SK-N-SH (cell line): ENCODE measurements around the gene ATXN2. TPM values are rescaled to one million over a fixed set of nuclear protein-coding genes. Genes with fewer than 3 reads are reported as not detected.

Source experiments
- CTCF ChIA-PET: fragments of 300-600, 350-600 bp; formaldehyde crosslinking; extraction: SDS; loops from one replicate; lab custom pipeline; 2021; lab: Yijun Ruan, JAX
- POLR2A ChIA-PET: fragments of 350-600 bp; sonication (Branson Sonifier 250); formaldehyde crosslinking; extraction: SDS; loops from one replicate; lab custom pipeline; 2020; ENCODE audit warnings: antibody characterized with exemption, inconsistent platforms; lab: Yijun Ruan, JAX
- DNase-seq: peaks from one replicate; pipeline ENCODE4 v3.0.0; 2012
- H2AFZ ChIP-seq: fragments of 200-600 bp; sonication (generic); 2 replicates; pipeline ENCODE4 v1.8.1; 2016; ENCODE audit warnings: antibody characterized with exemption, mild to moderate bottlenecking, low read depth
- H3F3A ChIP-seq: fragments of 200-600 bp; sonication (generic); replicated peaks from 2 replicates; pipeline ENCODE3; 2016; ENCODE audit warnings: antibody characterized with exemption, mild to moderate bottlenecking; ENCODE audit not compliant: insufficient read depth
- H3K27ac ChIP-seq, 2 experiments: fragments of 200-500 bp in 1 of 2; fragments of 200-600 bp in 1 of 2; sonication (Bioruptor generic) in 1 of 2; sonication (generic), shearing (Covaris generic) in 1 of 2; 2 replicates each; pipeline versions ENCODE4 v1.5.1 to v1.6.1; 2014 to 2016; ENCODE audit warnings: low read depth in 2 of 2, inconsistent platforms in 1 of 2, low read length in 1 of 2, mild to moderate bottlenecking in 1 of 2, mixed read lengths in 1 of 2
- H3K27me3 ChIP-seq: fragments of 200-600 bp; sonication (generic), shearing (Covaris generic); 2 replicates; pipeline ENCODE4 v1.6.1; 2016; ENCODE audit warnings: mixed run types; ENCODE audit not compliant: insufficient read depth
- H3K36me3 ChIP-seq, 2 experiments: fragments of 200-500 bp in 1 of 2; fragments of 200-600 bp in 1 of 2; sonication (Bioruptor generic) in 1 of 2; sonication (generic) in 1 of 2; replicated peaks in 1 of 2; 2 replicates each; pipeline versions ENCODE3 to v1.5.1; 2014 to 2016; ENCODE audit warnings: low read length in 1 of 2, mild to moderate bottlenecking in 1 of 2; ENCODE audit not compliant: insufficient read depth in 2 of 2, control insufficient read depth in 1 of 2
- H3K4me1 ChIP-seq, 2 experiments: fragments of 200-500 bp in 1 of 2; fragments of 200-600 bp in 1 of 2; sonication (Bioruptor generic) in 1 of 2; sonication (generic), shearing (Covaris generic) in 1 of 2; 2 replicates each; pipeline versions ENCODE4 v1.5.1 to v1.6.1; 2014 to 2016; ENCODE audit warnings: low read depth in 1 of 2, low read length in 1 of 2, mixed run types in 1 of 2; ENCODE audit not compliant: insufficient read depth in 2 of 2, control insufficient read depth in 1 of 2
- H3K4me2 ChIP-seq: fragments of 200-600 bp; sonication (generic), shearing (Covaris generic); 2 replicates; pipeline ENCODE4 v1.6.1; 2017; ENCODE audit warnings: mixed run types
- H3K4me3 ChIP-seq, 2 experiments: fragments of 200-500 bp in 1 of 2; fragments of 200-600 bp in 1 of 2; sonication (Bioruptor generic) in 1 of 2; sonication (generic), shearing (Covaris generic) in 1 of 2; 2 replicates each; pipeline versions ENCODE4 v1.5.1 to v1.8.1; 2014 to 2016; ENCODE audit warnings: low read depth in 2 of 2, inconsistent platforms in 1 of 2, low read length in 1 of 2, mild to moderate bottlenecking in 1 of 2, mixed read lengths in 1 of 2, moderate library complexity in 1 of 2
- H3K79me2 ChIP-seq: fragments of 200-600 bp; sonication (generic); 2 replicates; pipeline ENCODE4 v1.8.1; 2017; ENCODE audit warnings: mild to moderate bottlenecking; ENCODE audit not compliant: insufficient read depth
- H3K9ac ChIP-seq: fragments of 200-600 bp; sonication (generic); 2 replicates; pipeline ENCODE4 v1.6.1; 2017; ENCODE audit warnings: mixed run types
- H3K9me2 ChIP-seq: fragments of 200-600 bp; sonication (generic); 2 replicates; pipeline ENCODE4 v1.6.1; 2017; ENCODE audit warnings: mixed run types
- H3K9me3 ChIP-seq: fragments of 200-600 bp; sonication (generic); 2 replicates; pipeline ENCODE4 v1.6.1; 2017; ENCODE audit warnings: mixed run types, mild to moderate bottlenecking, moderate library complexity
- H4K20me1 ChIP-seq: fragments of 200-600 bp; sonication (generic); 2 replicates; pipeline ENCODE4 v1.6.1; 2017; ENCODE audit warnings: mild to moderate bottlenecking, mixed run types; ENCODE audit not compliant: insufficient read depth
- ELF1 ChIP-seq: IDR thresholded peaks from 2 replicates; pipeline ENCODE4 v1.4.0; 2012
- EP300 ChIP-seq, 2 experiments: IDR thresholded peaks; 2 replicates each; pipeline versions ENCODE4 v1.4.0 to v1.6.1; 2012; ENCODE audit warnings: borderline replicate concordance in 1 of 2, low read depth in 1 of 2, low read length in 1 of 2
- EZH2phosphoT487 ChIP-seq: fragments of 200-600 bp; sonication (generic); IDR thresholded peaks from 2 replicates; pipeline ENCODE4 v1.6.1; 2017; ENCODE audit warnings: low read depth, mixed run types, mild to moderate bottlenecking, antibody characterized with exemption, moderate library complexity, borderline replicate concordance
- GABPA ChIP-seq: IDR thresholded peaks from 2 replicates; pipeline ENCODE4 v1.4.0; 2012; ENCODE audit warnings: low read depth, mild to moderate bottlenecking
- MEF2A ChIP-seq: IDR thresholded peaks from 2 replicates; pipeline ENCODE4 v1.4.0; 2012; ENCODE audit warnings: low read depth, borderline replicate concordance
- MXI1 ChIP-seq: IDR thresholded peaks from 2 replicates; pipeline ENCODE4 v1.6.1; 2012; ENCODE audit warnings: mild to moderate bottlenecking, low read depth, low read length, improper control_type of control experiment
- RCOR1 ChIP-seq: fragments of 150-350 bp; IDR thresholded peaks from 2 replicates; pipeline ENCODE4 v1.6.1; 2017; ENCODE audit warnings: antibody characterized with exemption, low read length
- SIN3A ChIP-seq: IDR thresholded peaks from 2 replicates; pipeline ENCODE4 v1.6.1; 2012; ENCODE audit warnings: low read depth, mild to moderate bottlenecking, low read length, moderate library complexity, borderline replicate concordance
- TEAD4 ChIP-seq: IDR thresholded peaks from 2 replicates; pipeline ENCODE4 v1.4.0; 2012; ENCODE audit warnings: mild to moderate bottlenecking, borderline replicate concordance; ENCODE audit not compliant: insufficient read depth
- YY1 ChIP-seq: IDR thresholded peaks from 2 replicates; pipeline ENCODE4 v1.4.0; 2012; ENCODE audit warnings: low read depth, mild to moderate bottlenecking
- WGBS: methylation state at CpG from one replicate; pipeline ENCODE4 v1.1.6; 2017; ENCODE audit warnings: low lambda C conversion rate; 5-methylcytosine and 5-hydroxymethylcytosine counted together
- polyA plus RNA-seq, 3 experiments: library from polyadenylated mRNA; depleted of rRNA; stranded (reverse); fragments of >200 nt; gene quantifications; 2 replicates each; pipeline ENCODE4 v1.2.3, GENCODE V29; 2012
- TF ChIP-seq, protein P1 (sequence below): IDR thresholded peaks from 2 replicates; pipeline ENCODE4 v1.4.0; 2012; ENCODE audit warnings: low read depth, borderline replicate concordance
- TF ChIP-seq, protein P2 (sequence below): IDR thresholded peaks from 2 replicates; pipeline ENCODE4 v1.6.1; 2012; ENCODE audit warnings: mild to moderate bottlenecking, low read depth, low read length, moderate library complexity
- TF ChIP-seq, protein P3 (sequence below): IDR thresholded peaks from 2 replicates; pipeline ENCODE4; 2012
- TF ChIP-seq, protein P4 (sequence below): IDR thresholded peaks from 2 replicates; pipeline ENCODE4 v1.4.0; 2012; ENCODE audit warnings: low read depth

Gene ATXN2
- polyA plus RNA-seq, 1 of the 3 experiments (the other 2 are of a cell fraction): 35.7 TPM

DNA sequence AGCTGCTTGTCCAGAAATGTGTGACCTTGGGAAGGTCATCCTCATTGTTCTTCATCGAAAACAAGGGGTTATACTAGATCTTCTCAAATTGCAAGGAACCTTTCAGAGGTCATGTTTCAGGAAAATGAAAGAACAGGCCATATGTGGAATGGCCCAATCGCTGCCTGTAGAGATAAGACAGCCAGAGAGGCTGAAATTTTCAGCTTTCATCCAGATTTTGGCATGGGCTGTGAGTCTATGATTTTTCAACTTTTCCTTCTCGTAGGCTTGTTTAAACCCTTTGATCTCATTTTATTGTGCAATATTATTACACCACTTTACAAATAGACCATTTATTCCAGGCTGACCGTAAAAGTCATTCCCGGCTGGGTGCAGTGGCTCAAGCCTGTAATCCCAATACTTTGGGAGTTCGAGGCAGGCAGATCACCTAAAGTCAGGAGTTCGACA, 17.1 kb upstream of the ATXN2 start:
- CTCF ChIA-PET: no interaction called here
- H3K79me2 ChIP-seq: no peaks in the 10 kb centered on the region
- H3K4me3 ChIP-seq: no peak overlapping the region
- H3K4me1 ChIP-seq: no peaks in the 10 kb centered on the region
- H4K20me1 ChIP-seq: no peaks in the 10 kb centered on the region
- H2AFZ ChIP-seq: no peak overlapping the region
- POLR2A ChIA-PET: no interaction called here
- H3K4me2 ChIP-seq: no peak overlapping the region
- H3K27me3 ChIP-seq: no peaks in the 10 kb centered on the region
- DNase-seq: no peak
- no peaks in the 10 kb centered on the region for H3K9me3 ChIP-seq
- no peaks in the 10 kb centered on the region for H3K36me3 ChIP-seq
- no peaks in the 10 kb centered on the region for H3F3A ChIP-seq
- H3K9me2 ChIP-seq: no peaks in the 10 kb centered on the region
- no peak overlapping the region for H3K9ac ChIP-seq
- 81% methylated on average over 7 of the region's 7 CpGs for WGBS
- no peak overlapping the region for H3K27ac ChIP-seq
- TF ChIP-seq YY1 (no peak), GABPA (no peak), SIN3A (no peak), EZH2phosphoT487 (no peak), TEAD4 (no peak), MEF2A (no peak), MXI1 (no peak), ELF1 (no peak), RCOR1 (no peak), EP300 (IDR thresholded peaks at IDR 0.05; ENCODE audit: borderline replicate concordance in 1 of 2, low read depth in 1 of 2, low read length in 1 of 2) (no peak)
- TF ChIP-seq, protein P1, sequence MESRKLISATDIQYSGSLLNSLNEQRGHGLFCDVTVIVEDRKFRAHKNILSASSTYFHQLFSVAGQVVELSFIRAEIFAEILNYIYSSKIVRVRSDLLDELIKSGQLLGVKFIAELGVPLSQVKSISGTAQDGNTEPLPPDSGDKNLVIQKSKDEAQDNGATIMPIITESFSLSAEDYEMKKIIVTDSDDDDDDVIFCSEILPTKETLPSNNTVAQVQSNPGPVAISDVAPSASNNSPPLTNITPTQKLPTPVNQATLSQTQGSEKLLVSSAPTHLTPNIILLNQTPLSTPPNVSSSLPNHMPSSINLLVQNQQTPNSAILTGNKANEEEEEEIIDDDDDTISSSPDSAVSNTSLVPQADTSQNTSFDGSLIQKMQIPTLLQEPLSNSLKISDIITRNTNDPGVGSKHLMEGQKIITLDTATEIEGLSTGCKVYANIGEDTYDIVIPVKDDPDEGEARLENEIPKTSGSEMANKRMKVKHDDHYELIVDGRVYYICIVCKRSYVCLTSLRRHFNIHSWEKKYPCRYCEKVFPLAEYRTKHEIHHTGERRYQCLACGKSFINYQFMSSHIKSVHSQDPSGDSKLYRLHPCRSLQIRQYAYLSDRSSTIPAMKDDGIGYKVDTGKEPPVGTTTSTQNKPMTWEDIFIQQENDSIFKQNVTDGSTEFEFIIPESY: no peak
- TF ChIP-seq, protein P2, sequence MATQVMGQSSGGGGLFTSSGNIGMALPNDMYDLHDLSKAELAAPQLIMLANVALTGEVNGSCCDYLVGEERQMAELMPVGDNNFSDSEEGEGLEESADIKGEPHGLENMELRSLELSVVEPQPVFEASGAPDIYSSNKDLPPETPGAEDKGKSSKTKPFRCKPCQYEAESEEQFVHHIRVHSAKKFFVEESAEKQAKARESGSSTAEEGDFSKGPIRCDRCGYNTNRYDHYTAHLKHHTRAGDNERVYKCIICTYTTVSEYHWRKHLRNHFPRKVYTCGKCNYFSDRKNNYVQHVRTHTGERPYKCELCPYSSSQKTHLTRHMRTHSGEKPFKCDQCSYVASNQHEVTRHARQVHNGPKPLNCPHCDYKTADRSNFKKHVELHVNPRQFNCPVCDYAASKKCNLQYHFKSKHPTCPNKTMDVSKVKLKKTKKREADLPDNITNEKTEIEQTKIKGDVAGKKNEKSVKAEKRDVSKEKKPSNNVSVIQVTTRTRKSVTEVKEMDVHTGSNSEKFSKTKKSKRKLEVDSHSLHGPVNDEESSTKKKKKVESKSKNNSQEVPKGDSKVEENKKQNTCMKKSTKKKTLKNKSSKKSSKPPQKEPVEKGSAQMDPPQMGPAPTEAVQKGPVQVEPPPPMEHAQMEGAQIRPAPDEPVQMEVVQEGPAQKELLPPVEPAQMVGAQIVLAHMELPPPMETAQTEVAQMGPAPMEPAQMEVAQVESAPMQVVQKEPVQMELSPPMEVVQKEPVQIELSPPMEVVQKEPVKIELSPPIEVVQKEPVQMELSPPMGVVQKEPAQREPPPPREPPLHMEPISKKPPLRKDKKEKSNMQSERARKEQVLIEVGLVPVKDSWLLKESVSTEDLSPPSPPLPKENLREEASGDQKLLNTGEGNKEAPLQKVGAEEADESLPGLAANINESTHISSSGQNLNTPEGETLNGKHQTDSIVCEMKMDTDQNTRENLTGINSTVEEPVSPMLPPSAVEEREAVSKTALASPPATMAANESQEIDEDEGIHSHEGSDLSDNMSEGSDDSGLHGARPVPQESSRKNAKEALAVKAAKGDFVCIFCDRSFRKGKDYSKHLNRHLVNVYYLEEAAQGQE: no peak
- TF ChIP-seq, protein P3, sequence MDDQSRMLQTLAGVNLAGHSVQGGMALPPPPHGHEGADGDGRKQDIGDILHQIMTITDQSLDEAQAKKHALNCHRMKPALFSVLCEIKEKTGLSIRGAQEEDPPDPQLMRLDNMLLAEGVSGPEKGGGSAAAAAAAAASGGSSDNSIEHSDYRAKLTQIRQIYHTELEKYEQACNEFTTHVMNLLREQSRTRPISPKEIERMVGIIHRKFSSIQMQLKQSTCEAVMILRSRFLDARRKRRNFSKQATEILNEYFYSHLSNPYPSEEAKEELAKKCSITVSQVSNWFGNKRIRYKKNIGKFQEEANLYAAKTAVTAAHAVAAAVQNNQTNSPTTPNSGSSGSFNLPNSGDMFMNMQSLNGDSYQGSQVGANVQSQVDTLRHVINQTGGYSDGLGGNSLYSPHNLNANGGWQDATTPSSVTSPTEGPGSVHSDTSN: no peak
- TF ChIP-seq, protein P4, sequence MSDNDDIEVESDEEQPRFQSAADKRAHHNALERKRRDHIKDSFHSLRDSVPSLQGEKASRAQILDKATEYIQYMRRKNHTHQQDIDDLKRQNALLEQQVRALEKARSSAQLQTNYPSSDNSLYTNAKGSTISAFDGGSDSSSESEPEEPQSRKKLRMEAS: no peak
